Activated T-helper 9 cell treated with anti-CD3 and anti-CD28 coated beads, Interleukin-2, amount 50 U/mL, for 16 hours (primary cell): Measurements from ENCODE around the gene MZF1.
A peak's percentile ranks its signal among the peaks of the same experiment; 100 is the strongest.

Experiments
- DNase-seq: peaks from one replicate; pipeline ENCODE4 v3.0.0-alpha.2; 2020; ENCODE audit warnings: low read depth

MZF1 gene

DNA sequence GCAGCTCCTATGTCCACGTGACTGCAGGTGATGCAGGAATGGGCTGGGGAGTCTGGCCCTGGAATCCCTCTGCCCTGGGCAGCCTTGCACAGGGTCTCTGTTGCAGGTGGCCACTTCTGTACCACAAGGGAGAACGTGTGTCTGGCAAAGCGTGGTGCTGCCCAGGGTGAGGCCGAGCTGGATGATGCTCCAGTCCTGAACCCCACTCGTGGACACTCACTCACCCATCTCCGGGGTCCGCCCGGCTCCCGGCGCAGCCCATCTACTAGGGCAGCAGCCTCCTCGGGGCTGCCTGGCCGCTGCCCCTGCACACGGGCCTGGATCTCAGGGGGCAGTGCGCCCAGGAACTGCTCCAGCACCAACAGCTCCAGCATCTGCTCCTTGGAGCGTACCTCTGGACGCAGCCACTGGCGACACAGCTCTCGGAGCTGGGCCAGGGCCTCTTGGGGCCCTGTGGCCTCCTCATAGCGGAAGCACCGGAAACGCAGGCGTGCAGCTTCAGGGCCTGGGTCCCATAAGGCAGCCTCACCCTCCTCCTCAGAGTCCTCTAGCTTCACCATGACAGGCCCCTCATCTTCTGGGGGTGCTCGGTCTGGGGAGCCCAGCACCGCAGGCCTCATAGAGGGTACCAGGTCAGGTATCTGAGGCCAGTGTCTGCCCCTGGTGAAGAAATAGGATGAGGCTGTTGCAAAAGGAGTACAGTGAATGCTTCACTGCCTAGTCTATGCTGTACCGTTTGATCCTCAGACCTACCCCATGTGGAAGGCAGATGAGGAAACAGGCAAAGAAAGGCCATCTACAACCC lies 2.2 kb downstream of the MZF1 start:
- DNase-seq: no peak

DNA sequence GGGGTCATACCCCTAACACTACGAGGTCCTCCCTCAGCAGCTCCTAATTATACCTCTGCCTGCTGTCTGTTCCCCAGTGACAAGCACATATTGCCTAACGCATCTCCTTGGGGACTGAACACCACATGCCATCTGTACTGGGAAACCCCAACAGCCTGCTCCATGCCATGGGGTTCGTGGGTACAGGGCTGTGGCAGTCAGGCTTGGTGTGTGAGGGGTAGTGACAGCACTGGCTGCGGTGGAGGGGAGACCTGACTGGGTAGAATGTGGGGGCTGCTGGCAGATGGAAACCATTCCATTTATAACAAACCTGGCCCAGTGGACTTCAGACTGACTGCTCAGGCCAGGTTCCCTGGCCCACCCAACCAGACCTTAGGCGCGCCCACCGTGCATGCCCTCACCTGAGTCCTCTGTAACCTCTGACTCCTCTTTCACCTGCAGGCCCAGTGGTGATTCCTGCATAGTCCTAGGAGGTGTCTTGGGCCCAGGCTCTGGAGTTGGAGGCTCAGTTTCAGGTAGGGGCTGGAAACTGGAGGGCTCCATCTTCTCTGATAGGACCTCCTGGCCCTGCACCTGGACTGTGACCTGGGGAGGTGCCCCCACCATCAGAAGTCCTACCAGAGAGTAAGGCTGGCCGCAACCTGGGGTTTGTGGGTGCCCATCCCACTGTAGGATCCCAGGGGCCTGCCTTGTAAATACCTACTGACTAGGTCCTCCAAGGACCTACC lies 3.0 kb downstream of the MZF1 start:
- DNase-seq: no peak

DNA sequence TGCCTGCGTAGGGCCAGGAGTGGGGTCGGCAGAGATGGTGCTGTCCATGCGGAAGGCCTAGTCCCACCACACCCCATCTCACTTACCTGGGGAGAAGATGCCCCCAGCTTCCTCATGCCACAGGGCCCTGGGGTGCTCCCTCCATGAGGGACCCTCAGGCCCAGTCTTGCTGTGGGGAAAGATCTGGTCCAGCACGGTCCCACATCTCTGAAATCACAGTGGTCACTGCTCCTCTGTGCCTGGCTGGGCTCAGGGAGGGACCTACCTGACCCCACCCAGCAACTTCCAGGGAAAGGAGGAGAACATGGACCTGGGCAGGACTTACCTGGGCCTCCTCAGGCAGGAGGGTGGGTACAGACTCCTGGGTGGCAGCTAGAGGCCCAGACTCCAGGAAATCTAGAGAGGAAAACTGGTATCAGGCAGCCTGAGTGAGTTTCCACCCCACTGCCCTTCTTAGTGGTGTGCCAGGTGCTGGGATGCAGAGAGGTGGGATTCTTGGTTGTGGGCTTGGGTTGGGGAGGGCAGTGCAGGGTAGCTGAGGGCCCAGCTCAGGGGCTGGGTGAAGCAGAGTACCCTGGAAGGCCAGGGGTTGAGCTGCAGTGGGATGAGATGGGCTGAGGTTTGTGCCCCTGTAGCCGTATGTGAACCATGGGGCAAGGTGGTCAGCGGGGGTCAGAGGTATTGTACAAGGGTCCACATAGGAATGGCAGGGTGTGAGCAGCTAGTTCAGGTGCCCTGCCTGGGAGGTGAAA lies 3.8 kb downstream of the MZF1 start:
- no peak for DNase-seq

DNA sequence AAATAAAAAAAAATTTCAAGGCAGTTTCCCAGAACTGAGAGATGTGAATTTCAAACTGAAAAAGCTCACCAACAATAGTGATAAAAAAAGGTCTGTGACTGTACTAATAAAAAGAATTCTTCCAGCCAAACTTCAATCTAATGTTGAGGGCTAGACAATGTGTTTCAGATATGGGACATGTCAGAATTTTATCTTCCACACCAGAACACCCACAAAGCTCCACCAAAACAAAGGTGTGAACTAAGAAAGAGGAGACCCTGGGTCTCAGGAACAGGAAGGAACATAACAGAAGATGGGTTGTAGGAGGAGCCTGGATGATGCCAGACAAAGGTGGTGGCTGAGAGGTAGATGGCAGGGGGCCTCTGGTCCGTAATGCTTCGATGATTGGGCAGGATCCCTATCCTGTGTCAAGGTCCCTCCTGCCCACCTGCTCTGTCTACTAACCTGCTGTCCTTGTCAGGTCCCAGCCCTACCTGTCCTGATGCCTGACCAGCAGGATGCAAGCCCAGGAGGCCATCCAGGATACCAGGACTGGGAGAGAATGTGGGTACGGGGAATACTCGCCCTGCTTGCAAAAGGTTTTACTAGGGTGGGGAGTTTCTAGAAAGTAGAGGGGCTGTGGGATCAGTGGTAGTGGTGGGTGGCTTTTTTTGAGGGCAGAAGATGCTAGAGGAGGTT lies 4.5 kb downstream of the MZF1 start:
- no peak for DNase-seq

DNA sequence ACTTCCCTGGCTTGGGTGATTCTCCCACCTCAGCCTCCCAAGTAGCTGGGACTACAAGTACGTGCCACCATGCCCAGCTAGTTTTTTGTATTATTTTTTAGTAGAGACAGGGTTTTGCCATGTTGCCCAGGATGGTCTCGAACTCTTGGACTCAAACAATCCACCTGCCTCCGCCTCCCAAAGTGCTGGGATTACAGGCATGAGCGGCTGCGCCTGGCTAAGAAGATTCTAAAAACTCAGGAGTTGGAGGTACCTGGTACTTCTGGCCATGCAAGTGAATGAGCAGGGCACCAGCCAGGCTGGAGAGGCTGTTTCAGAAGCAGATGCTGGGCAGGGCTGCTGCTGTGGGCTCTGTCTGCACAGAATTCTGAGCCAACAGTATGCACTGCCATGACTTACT lies 6.1 kb downstream of the MZF1 start:
- no peak for DNase-seq

DNA sequence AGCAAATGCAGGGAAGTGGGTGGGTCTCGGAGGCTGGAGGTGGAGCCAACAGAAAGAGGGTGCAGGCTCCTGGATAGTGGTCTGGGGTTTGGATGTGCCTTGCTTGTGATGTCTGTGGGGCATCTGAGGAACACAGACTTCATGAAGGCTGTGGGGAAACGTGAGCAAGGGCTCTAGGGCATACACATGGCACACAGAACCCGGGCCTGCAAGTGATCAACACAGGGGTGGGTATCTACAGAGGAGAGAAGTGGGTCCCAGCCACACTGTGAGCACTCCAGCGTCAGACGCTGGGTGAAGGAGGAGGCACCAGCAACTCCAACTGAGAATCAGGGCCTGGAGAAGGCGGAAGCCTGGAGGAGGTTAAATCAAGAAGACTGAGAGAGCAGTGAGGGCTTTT lies 9.3 kb downstream of the MZF1 start:
- no peak for DNase-seq

DNA sequence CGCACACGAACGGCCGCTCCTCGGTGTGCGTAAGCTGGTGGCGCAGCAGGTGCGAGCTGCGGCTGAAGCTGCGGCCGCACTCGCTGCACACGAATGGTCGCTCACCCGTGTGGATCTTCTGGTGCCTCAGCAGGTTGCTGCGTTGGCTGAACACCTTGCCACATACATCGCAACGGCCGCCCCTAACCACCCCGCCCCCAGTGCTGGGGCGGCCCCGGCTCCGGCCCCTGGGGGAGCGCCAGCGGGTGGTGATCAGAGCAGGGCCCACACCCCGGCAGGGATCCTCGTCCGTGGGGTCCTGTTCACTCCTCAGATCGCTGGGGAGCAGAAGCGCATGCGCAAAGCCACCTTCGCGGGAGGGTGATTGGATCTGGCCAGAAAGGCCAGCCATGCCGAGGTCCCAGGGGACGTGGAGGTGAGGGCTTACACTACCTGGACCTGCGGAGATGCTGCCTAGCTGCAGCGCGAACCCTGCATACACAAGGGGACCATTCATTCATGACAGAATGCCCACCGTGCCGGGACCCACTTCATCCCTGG lies 10.0 kb downstream of the MZF1 start:
- DNase-seq: no peak

DNA sequence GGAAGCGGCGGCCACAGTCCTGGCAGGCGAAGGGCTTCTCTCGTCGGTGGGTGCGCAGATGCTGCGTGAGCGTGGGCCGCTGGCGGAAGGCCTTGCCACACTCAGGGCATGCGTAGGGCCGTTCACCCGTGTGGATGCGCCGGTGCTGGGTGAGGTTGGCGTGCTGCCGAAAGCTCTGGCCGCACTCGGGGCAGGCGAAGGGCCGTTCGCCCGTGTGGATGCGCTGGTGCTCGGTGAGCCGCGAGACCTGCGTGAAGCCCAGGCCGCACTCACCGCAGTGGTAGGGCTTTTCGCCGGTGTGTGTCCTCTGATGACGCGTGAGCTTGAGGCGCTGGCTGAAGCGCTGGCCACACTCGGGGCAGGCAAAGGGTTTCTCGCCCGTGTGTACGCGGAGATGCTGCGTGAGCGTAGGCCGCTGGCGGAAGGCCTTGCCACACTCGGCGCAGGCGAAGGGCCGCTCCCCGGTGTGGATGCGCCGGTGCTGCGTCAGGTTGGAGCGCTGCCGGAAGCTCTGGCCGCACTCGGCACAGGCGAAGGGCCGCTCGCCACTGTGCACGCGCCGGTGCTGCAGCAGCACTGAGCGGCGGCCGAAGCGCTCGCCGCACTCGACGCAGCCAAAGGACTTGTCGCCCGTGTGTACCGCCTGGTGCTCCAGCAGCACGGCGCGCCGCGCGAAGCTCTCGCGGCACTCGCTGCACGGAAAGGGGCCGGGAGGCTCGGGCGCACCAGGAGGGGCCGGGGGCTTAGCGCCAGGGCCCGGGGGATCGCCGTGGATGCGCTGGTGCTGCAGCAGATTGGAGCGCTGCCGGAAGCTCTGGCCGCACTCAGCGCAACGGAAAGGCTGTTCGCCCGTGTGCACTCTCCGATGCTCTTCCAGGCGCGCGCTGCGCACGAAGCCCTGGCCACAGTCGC lies 10.8 kb downstream of the MZF1 start:
- DNase-seq: no peak

DNA sequence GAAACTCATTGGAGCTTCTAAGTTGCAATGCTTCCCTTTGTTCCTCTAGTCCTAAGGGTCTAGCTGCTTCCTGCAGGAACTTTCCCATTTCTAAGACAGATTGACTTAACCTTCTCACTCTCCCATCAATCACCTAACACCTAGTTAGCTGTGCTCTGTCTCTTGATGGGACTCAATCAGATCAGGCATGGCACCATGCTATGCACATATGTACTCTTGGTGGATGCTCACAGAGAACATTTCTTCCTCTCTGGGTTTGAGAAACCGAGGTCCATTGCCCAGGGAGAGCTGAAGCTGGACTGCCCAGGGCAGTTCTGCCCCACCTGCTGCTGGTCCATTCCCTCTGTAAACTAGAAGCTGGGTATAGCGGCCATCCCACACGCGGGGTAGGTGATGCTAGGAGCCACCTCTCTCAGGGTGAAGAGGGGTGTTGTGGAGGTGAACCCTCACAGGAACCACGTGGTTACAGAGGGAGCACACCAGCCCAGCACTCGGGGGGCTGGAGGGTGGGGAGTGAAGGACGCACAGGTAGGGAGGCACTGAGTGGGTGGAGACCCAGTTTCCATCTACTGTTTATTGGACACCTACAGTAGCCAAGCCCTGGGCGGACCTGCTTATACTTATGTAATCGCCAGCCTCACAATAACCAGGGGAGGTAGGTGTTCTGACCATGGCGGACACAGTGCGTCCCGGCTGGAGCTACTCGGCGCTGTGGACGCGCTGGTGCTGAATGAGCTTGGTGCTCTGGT lies 11.6 kb downstream of the MZF1 start:
- DNase-seq: no peak

DNA sequence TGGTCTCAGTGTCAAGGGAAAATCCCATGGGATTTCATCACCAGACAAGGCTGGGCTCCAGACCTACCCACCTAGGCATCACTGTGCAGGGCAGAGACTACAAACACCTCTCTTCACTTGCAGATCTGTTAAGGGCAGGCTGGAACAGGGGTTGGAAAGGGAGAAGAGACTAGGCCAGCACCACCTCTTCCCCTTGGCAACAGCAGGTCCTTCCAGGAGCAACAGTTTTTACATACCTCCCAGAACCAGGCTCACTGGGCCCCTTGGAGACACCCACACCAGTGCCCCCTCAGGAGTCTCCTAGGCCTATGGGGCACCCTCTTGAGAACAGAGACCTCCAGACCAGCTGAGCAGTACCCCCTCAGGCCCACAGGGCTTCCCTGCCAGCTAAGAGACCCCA lies 12.2 kb downstream of the MZF1 start:
- DNase-seq: no peak

DNA sequence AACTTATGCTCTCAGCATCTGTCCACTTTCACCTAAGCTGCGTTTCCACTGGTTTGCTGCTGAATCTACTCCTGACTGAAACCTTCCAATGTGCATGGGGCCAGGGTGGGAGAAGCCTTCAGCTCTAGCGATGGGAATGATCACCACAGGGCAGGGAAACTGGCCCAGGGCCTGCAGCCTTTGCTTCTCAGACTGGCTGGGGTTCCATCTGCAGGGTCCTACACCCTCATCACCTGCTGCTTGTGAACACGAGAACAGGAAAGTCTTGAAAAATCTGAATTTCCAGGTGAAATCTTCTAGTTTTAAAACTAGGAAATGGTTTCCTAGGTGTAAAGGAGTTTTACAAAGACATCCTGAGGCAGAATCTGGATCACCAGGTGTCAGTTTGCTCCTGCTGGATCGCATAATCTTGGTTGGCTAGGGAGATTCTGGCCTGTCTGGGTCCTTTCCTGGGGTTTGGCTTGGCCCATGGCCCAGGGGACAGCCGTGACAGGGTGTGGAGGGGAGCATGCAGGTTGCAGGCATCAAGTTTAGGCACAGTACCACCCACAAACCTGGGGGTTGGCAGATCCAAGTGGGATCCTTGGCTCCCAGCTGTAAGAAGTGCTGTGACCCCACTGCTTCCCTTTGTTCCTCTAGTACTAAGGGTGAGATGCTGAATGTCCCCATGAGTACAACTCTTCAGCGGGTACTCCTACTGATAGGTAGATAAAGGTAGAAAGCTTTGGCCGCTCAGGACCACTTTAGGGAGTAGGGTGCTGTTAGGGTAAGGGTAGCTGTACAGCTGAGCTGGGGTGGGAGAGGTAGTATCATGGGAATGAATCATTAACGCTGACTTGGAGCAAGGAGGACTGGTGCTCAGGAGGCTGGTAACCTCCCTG lies 12.9 kb downstream of the MZF1 start:
- DNase-seq: no peak

DNA sequence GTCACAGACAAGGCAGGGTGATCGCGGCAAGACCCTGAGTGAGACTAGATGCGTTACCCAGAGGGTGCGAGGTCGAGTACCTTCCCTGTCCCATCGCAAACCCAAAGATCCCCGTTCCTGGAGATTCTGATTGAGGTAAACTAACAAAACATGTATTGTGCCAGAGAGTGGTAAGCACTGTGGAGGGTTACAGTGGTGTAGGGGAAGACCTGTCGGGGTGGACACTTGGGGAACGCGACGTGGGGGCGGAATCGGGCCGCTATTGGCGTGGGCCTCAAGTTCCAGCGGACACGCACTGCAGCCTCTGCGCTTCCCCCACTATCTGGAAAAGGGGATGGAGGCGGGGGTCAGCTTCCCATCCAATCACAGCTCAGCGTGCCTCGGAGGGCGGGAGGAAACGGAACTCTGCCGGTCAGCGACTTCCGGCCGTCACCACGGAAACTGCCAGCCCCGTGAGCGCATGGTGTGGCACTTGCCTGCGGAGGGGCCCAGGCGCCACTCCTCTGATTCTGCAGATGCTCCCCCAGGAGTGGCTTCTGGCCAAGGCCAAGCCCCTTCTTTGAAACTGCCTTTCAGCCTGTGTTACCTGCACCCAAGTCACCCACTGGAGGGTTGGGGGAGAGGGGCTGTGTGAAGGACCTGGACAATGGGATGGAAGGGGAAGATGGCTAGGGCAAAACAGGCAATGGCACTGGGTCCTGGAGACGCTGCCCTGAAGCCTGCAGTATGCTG lies 13.7 kb downstream of the MZF1 start:
- peak; percentile 49 for DNase-seq

DNA sequence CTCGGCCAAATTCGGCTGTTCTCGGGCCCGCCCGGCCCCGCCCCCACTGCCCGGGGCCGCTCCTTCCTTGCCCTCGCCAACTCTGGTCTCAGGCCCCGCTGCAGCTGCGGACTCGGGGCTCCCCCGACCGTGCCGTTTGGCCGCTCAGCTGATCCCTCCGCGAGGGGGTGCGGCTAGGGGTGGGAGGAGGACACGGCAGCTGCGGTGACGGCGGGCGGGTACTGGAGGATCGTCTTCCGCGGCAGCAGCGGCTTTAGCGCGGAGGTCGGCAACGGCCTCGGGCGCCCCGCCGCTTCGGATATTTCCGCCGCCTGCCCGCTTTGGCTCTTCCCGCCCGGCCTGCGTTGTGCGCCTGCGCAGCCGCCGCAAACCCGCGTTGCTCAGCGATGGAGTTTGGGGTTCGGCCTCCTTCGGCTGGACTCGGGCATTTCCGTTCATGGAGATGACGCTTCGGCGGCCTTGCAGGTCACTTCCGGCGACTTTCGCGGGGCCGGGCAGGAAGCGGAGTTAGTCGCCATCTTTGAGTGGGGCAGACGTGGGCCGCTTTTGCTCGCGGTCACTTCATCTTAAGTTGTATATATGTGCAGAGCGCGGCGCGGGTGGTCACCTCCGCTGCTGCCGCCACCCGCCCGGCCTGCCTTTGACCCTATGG lies 14.4 kb downstream of the MZF1 start:
- DNase-seq: peak; percentile 99

DNA sequence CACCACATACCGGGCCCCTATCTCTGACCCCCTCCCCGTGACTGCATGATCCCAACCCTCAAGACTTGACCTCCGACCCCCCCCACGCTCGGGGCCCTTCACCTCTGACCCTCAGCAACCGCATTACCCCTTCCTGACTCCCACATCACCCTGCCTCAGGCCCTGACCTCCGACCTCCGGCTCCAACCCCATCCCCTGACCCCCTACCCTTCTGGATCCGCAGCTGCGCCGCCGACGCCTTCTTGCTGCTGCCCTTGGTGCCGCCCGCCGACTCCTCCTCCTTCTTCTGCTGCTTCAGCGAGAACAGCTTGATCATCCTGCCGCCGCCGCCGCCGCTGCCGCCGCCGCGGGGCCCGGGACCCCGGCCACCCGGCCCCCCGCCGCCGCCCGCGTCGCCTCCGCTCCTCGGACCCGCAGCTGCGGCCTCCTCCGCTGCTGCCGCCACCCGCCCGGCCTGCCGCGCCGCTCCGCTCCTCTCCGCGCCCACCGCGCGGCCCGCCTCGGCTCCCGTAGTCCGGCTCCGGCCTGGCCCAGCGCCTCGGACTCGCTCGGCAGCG lies 15.0 kb downstream of the MZF1 start, which contains the start of gene UBE2M:
Gene UBE2M, minus strand, starts transcription at position 546 of the 557 bp plus-strand sequence. Its CDS starts 230 bp downstream, at position 316.
- peak; percentile 51 for DNase-seq

DNA sequence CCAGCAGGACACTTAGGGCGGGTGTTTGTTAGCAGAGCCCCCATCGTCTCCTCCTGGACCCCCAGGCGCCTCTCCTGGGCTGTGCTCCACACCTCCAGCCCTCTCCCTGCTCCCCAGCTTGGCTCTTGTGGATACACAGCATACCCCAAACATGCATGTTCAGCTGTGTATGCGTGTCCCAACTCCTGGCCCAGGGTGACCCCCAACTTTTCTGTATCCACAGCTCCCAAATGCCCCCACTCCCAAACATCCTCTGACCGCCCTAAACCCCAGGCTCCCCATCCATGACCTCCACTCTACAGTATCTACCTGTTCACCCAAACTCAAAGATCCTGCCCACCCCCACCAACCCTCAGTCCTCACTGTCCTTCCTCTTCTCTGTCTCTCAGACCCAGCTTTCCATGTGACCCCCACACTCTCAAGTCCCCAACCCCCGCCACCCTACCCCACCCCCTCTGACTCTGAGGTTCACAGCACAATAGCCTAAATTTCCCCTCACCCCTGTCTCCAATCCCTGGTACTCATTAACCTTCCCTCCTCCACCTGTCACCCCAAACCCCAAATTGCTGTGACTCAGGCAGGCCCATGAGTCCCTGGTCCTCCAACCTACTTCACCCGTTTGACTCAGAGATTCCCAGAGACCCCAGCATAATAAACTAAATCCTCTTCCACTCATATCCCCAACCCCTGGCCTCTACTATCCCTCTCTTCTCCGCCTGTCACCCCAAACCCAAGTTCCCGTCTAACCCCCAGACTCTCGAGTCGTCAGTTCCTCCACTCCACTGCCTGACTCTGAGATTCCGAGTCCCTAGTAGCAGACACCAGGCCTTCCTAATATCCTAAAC lies 15.7 kb downstream of the MZF1 start:
- no peak for DNase-seq

DNA sequence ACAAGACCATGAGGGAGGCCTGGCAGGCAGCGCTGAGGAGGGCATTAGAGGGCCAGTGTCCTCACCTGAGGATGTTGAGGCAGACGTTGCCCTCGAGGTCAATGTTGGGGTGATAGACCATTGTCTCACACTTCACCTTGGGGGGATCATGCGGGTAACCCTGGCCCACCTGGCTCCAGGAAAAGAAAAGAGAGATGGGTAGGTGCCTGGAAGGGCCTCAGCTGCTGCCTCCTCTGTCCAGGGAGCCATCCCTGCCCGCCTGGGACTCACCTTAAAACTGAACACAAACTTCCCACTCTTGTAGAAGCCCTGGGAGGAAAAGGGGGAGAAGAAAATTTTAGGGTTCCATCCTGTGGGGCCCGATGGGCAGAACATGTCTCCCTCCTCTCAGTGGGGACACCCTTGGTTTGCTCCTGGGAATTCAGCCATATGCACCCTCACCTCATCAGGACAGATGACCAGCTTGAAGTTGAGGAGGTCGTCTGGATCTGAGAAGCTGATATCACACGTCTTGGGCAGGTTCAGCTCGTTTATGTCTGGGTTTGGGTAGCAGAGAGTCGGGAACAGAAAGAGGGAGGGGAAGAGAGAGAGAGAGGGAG lies 16.4 kb downstream of the MZF1 start:
- no peak for DNase-seq
